Central memory CD4-positive, alpha-beta T cell (primary cell): ENCODE measurements around the gene MASP2.
"Not testable (repeated sequence)": the region's sequence is repeated elsewhere in the genome, so short reads cannot be mapped to it uniquely, and the experiment has no call there.

Experiments
- DNase-seq: peaks from one replicate; pipeline ENCODE4 v3.0.0; 2022

MASP2 gene

GRCh38 chr1:11058026-11058425, 11.0 kb upstream of the MASP2 start:
- DNase-seq: no peak

- no peak for DNase-seq
Measured at GRCh38 chr1:11057477-11057876, 10.4 kb upstream of the MASP2 start.

GRCh38 chr1:11056504-11056903, 9.5 kb upstream of the MASP2 start:
- no peak for DNase-seq

- DNase-seq: no peak
Measured at GRCh38 chr1:11055676-11056075, 8.6 kb upstream of the MASP2 start.

- DNase-seq: no peak
Measured at GRCh38 chr1:11054666-11055065, 7.6 kb upstream of the MASP2 start.

GRCh38 chr1:11054181-11054580, 7.1 kb upstream of the MASP2 start:
- no peak for DNase-seq

- no peak for DNase-seq
Measured at GRCh38 chr1:11053758-11054137, 6.7 kb upstream of the MASP2 start.

- DNase-seq: no peak
Measured at GRCh38 chr1:11052839-11053757, 6.1 kb upstream of the MASP2 start.

- no peak for DNase-seq
Measured at GRCh38 chr1:11051781-11052511, 4.9 kb upstream of the MASP2 start.

GRCh38 chr1:11051121-11051520, 4.1 kb upstream of the MASP2 start:
- not testable (repeated sequence) for DNase-seq

GRCh38 chr1:11046270-11046566, 821 bp downstream of the MASP2 start:
- no peak for DNase-seq

- DNase-seq: no peak
Measured at GRCh38 chr1:11045428-11046269, 1.4 kb downstream of the MASP2 start.

GRCh38 chr1:11044849-11045427, 2.1 kb downstream of the MASP2 start:
- DNase-seq: no peak

GRCh38 chr1:11044086-11044848, 2.8 kb downstream of the MASP2 start:
- DNase-seq: no peak

- no peak for DNase-seq
Measured at GRCh38 chr1:11042995-11043874, 3.8 kb downstream of the MASP2 start.

- no peak for DNase-seq
Measured at GRCh38 chr1:11042065-11042464, 5.0 kb downstream of the MASP2 start.

GRCh38 chr1:11041048-11041447, 6.0 kb downstream of the MASP2 start:
- no peak for DNase-seq

- DNase-seq: not testable (repeated sequence)
Measured at GRCh38 chr1:11040105-11040429, 7.0 kb downstream of the MASP2 start.

- DNase-seq: no peak
Measured at GRCh38 chr1:11039351-11040104, 7.5 kb downstream of the MASP2 start.

GRCh38 chr1:11037740-11038182, 9.3 kb downstream of the MASP2 start:
- DNase-seq: peak; percentile 80
